GM19043 (cell line): ENCODE measurements around the gene SFMBT1.
"Not testable (repeated sequence)": the region's sequence is repeated elsewhere in the genome, so short reads cannot be mapped to it uniquely, and the experiment has no call there.

Experiments used
- ATAC-seq: cut with Tn5 transposase; IDR thresholded peaks from one replicate; pipeline ENCODE4 v1.9.1; 2021; ENCODE audit warnings: low read depth; ENCODE audit not compliant: unreplicated experiment

SFMBT1 gene

GRCh38 chr3:53073553-53074365 is 27.9 kb upstream of the SFMBT1 start:
- no peak for ATAC-seq

GRCh38 chr3:53072653-53073552 is 27.0 kb upstream of the SFMBT1 start:
- peak; percentile 87 for ATAC-seq

- no peak for ATAC-seq
Measured at GRCh38 chr3:53071882-53072431, 26.1 kb upstream of the SFMBT1 start.

- ATAC-seq, result no peak
Measured at GRCh38 chr3:53069422-53070068, 23.7 kb upstream of the SFMBT1 start.

DNA sequence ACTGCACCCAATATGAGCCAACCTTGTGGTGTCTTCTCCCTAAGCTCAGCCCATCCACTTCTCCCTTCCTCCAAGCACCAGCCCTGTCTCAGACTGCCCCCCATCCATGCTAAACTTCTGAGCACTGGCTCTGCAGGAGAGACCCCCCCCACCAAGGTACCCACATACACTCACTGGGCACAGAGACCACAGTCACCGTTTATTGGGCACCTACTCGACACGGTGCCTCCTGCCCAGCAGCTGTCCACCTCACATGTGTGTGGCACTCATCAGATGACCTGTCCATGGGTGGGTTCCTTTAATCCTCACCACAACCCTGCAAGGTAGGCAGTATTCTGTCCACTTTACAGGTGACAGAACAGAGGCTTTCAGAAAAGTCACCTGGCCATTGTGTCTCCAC is 22.3 kb upstream of the SFMBT1 start:
- no peak for ATAC-seq

GRCh38 chr3:53067567-53067966 is 21.7 kb upstream of the SFMBT1 start:
- no peak for ATAC-seq

- ATAC-seq, result no peak
Measured at GRCh38 chr3:53065841-53066480, 20.1 kb upstream of the SFMBT1 start.

DNA sequence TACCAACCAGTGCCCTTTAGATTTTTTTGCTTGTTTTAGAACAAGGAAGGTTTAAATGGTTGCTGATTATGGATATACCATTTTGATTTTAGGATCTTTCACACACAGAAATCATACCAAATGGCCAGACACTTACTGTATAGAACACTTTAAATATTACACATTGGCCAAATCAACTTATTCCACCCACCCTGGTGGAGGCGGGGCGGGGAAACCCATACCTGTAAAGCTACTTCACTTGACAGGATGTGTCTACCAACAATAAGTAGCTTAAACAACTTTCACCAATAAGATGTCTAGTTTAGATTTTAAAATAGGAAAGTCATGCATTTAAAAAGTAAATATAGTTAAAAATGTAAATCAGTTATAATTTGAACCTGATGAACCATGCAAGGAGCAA is 17.0 kb upstream of the SFMBT1 start:
- no peak for ATAC-seq

- no peak for ATAC-seq
Measured at GRCh38 chr3:53056442-53056841, 10.6 kb upstream of the SFMBT1 start.

GRCh38 chr3:53054233-53054632 is 8.4 kb upstream of the SFMBT1 start:
- not testable (repeated sequence) for ATAC-seq

DNA sequence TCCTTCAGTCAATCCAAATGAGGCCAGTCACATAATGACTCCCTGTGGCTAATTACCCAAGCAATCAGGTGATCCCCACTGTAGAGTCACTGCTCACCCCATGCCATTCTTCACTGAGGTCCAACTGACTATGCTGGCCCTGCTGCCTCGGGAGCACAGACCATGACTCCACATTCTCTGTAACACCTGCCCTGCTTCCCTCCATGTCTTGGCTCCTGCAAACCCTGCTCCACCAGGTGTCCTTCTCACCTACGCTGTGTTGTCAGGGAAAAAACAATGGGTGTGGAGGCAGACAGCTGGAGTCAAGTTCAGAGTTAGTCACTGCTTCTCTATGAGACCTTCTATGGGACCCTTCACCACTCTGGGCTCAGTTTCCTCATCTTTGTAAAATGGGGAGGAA is 6.1 kb upstream of the SFMBT1 start:
- no peak for ATAC-seq

DNA sequence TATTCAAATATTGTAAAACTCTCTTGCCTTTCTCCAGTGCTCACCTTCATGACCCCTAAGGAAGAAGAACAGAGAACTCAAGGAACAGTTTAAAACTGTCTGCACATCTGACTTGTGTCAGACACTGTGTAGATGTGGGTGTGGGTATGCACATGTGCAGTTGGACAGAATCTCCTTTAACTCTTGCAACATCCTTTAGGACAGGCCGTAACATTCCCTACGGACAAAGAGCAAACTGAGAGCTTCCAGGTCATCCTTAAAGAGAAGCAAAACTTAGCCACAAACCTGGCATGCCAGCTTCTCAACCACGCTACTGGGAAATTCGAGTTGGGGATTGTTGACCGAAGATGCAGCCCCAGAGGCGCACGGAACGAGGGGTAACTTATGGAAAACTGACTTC is 4.1 kb upstream of the SFMBT1 start:
- ATAC-seq, result no peak

DNA sequence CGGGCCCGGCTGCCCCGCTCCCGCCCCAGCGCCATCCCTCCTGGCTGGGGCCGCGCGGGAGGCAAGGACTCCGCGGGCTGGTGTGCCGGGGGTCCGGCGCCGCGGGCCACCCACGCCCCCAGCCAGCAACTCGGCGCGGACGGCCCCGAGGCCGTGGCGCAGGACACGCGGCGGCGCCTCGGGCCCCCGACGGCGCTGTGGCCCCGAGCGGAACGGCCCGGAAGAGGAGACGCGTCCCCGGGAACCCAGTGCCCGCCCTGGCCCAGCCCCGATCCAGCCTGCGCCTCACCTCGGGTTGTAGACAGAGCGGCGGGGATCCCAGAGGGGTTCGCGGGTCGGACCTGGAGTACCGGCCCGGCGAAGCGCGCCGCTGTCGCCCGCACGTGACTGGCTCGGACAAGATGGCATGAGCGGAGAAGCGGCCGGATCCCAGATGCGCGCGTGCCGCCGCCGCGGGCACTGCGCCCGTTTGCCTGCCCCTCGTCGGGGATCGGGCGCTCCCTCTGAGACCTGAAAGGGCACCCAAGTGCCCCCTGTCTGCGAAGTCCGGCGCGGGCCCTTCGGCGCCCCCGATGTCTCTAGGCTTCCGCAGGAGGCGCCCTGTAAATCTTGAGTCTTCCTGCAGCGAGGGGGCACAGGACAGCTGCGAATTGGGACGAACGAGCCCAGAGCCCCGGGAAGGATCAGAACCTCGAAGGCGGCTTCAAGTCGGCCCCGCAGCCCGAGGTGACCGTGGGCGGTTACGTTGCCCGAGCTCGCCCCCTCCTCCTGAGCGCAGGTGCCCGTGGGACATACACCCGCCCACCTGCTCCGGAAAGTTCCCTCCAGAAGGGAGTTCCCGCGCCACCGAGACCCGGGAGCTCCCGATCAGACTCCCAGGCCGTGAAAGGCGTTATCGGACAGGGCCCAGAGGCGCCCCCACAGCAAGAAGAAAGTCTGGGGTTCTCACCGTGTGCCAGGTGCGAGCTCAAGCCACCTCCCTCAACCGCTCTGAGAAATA is 598 bp upstream of the SFMBT1 start:
- ATAC-seq, result no peak

DNA sequence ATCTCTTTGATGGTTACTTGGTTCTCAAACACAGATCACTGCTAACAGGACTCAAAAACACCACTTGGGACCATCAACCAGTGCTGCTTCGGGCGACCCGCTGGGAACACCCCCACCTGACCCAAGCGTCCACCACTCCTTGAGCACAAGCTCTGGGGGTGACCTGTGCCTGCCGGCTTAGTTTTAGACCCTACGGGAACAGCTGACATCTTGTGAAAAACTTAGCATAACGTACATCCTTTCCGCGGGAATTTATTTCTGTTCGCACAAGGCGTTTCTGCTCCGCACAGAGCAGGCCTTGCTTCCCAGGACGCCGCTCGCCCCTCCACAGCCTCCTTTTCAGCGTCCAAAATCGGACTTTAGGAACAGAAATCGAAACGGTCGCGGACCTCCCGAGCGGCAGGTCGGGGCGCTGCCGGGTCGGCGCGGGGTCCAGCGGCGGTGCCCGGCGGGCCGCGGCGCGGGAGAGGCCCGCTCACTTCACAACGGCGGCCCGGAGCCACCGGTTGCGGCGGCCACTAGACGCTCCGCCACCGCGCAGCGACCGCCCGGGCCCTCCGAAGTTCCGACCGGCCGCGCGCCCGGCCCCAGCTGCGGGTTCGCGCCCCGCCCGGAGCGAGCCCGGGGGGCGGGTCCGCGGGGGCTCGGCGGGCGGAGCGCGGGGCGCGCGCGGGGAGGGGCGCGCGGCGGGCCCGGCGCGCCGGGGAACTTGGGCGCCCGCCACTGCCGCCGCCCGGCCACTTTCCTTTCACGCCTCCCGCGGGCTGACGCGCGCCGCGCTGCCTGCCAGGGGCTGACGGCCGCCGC is 959 bp downstream of the SFMBT1 start:
- ATAC-seq, result no peak

DNA sequence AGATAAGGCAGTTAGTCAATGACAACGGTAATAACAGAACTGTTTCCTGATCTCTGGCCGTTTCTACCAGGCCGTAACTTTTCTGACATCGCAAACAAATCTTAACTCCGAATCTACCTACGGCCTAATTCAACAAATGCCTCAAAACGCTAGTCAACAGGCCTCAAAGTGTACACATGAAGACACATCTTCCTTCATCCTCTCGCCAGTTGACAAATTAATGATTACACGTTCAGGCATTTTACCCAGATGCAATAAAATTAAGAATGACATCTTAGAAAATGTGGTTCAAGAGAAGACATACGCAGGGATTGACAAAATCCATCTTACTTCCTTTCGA is 1.5 kb downstream of the SFMBT1 start:
- no peak for ATAC-seq

- ATAC-seq, result no peak
Measured at GRCh38 chr3:53043738-53044137, 2.1 kb downstream of the SFMBT1 start.

DNA sequence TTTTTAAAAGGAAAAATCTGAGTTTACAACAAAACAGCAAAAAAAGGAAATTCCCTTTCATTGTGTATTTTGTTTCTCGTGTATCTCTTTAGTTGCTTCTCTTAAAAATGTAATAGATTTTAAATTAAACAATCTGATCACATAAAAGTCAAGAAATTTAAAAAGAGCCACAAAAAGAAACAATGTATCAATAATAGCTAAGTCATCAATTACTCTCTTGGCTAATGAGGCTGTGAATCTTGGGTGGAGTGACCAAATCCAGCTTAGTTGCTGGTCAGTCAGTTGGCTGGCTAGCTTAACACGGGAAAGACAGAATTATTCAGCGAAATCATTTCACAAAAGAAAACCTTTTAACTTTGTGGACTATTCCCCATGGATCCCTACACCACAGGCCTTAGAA is 3.2 kb downstream of the SFMBT1 start:
- no peak for ATAC-seq

DNA sequence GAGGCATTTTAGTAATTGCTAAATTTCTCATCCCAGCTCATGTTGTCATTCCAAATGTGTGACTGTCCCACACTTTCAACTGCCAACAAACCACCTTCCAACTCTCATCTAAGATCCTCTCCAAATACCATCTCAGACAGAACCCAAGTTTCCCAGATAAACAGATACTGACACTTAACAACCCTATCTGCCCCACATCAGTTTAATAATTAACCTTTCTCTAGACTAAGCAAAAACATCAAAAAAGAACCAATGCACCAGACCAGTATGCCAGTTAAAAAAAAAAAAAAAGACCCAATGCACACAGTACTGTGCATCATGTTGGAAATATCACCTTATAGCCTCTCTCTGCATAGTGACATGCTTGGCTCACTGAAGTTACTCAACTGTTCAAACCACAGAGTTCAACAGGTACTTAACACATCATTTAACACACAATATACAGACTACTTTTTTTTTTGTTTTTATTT is 5.5 kb downstream of the SFMBT1 start:
- ATAC-seq, result no peak
